ENCODE results near the gene BAG1.

The BAG1 gene

GRCh38 chr9:33210006-33210715, 54.3 kb downstream of the BAG1 start:
- DNase-seq (ENCODE audit: low read depth), result no peak

- DNase-seq (ENCODE audit: low read depth), result no peak
Measured at GRCh38 chr9:33209394-33209793, 55.1 kb downstream of the BAG1 start.

GRCh38 chr9:33202552-33203201, 61.8 kb downstream of the BAG1 start:
- DNase-seq (ENCODE audit: low read depth), result no peak

Data from activated T-helper 1 cell treated with Interleukin-2 at 50 U/mL for 16 hours (primary cell).